ENCODE data around the gene MAP3K7CL. TPM values are rescaled to one million over a fixed set of nuclear protein-coding genes. Genes with fewer than 3 reads are reported as not detected.

Gene MAP3K7CL
- total RNA-seq, 1 experiment from 2014 or later, result 24.0 TPM

- Histone ChIP-seq H3K4me1 (no peaks in the 10 kb centered on the region), H3K27me3 (no peaks in the 10 kb centered on the region), H3K9me3 (replicated peaks) (no peaks in the 10 kb centered on the region), H3K27ac (no peak overlapping the region), H3K4me3 (no peak overlapping the region), H3K36me3 (no peaks in the 10 kb centered on the region)
- DNase-seq, result no peak
Measured at GRCh38 chr21:29187944-29188343, 57.5 kb downstream of the MAP3K7CL start.

- H3K9me3 ChIP-seq (replicated peaks), result no peaks in the 10 kb centered on the region
- no peaks in the 10 kb centered on the region for H3K27me3 ChIP-seq
- no peaks in the 10 kb centered on the region for H3K4me1 ChIP-seq
- H3K36me3 ChIP-seq, result no peaks in the 10 kb centered on the region
- no peak for DNase-seq
- H3K4me3 ChIP-seq, result no peak overlapping the region
- H3K27ac ChIP-seq, result no peak overlapping the region
Measured at GRCh38 chr21:29189353-29189752, 58.9 kb downstream of the MAP3K7CL start.

GRCh38 chr21:29190923-29191331 lies 60.5 kb downstream of the MAP3K7CL start:
- no peak for DNase-seq
- H3K4me1 ChIP-seq, result peaks cover 3% of the 10 kb centered on the region
- no peaks in the 10 kb centered on the region for H3K9me3 ChIP-seq (replicated peaks)
- no peaks in the 10 kb centered on the region for H3K36me3 ChIP-seq
- no peak overlapping the region for H3K27ac ChIP-seq
- no peaks in the 10 kb centered on the region for H3K27me3 ChIP-seq
- H3K4me3 ChIP-seq, result no peak overlapping the region

GRCh38 chr21:29193072-29193471 lies 62.6 kb downstream of the MAP3K7CL start:
- no peak for DNase-seq
- H3K4me1 ChIP-seq, result peaks cover 10% of the 10 kb centered on the region
- H3K27ac ChIP-seq, result no peak overlapping the region
- no peaks in the 10 kb centered on the region for H3K36me3 ChIP-seq
- H3K27me3 ChIP-seq, result no peaks in the 10 kb centered on the region
- H3K4me3 ChIP-seq, result no peak overlapping the region
- H3K9me3 ChIP-seq (replicated peaks), result 0 out of 2 replicates have a peak, but pooled peaks cover under 1% of the 10 kb centered on the region

- Histone ChIP-seq H3K4me3 (no peak overlapping the region), H3K36me3 (no peaks in the 10 kb centered on the region), H3K27ac (no peak overlapping the region), H3K4me1 (peaks cover 10% of the 10 kb centered on the region), H3K9me3 (replicated peaks) (peaks cover 5% of the 10 kb centered on the region; the same call in 1 of the 2 replicates), H3K27me3 (no peaks in the 10 kb centered on the region)
- DNase-seq, result no peak
Measured at GRCh38 chr21:29193901-29194300, 63.5 kb downstream of the MAP3K7CL start.

- no peak overlapping the region for H3K27ac ChIP-seq
- peaks cover 10% of the 10 kb centered on the region for H3K4me1 ChIP-seq
- no peak overlapping the region for H3K4me3 ChIP-seq
- no peaks in the 10 kb centered on the region for H3K27me3 ChIP-seq
- no peaks in the 10 kb centered on the region for H3K36me3 ChIP-seq
- peaks cover 6% of the 10 kb centered on the region; the same call in 1 of the 2 replicates for H3K9me3 ChIP-seq (replicated peaks)
- no peak for DNase-seq
Measured at GRCh38 chr21:29194342-29194741, 63.9 kb downstream of the MAP3K7CL start.

- H3K4me1 ChIP-seq, result peaks cover 10% of the 10 kb centered on the region
- H3K36me3 ChIP-seq, result no peaks in the 10 kb centered on the region
- no peaks in the 10 kb centered on the region for H3K27me3 ChIP-seq
- no peak for DNase-seq
- peaks cover 6% of the 10 kb centered on the region; the same call in 1 of the 2 replicates for H3K9me3 ChIP-seq (replicated peaks)
- H3K27ac ChIP-seq, result no peak overlapping the region
- no peak overlapping the region for H3K4me3 ChIP-seq
Measured at GRCh38 chr21:29194847-29195246, 64.4 kb downstream of the MAP3K7CL start.

- peak; percentile 44 to 61 for DNase-seq
- no peaks in the 10 kb centered on the region for H3K36me3 ChIP-seq
- peak overlapping the region; percentile 9; the same call in 1 of the 2 replicates for H3K4me3 ChIP-seq
- peaks cover 10% of the 10 kb centered on the region for H3K9me3 ChIP-seq (replicated peaks)
- no peaks in the 10 kb centered on the region for H3K27me3 ChIP-seq
- H3K27ac ChIP-seq, result peak overlapping the region; percentile 17
- H3K4me1 ChIP-seq, result peaks cover 10% of the 10 kb centered on the region
Measured at GRCh38 chr21:29195981-29196669, 65.7 kb downstream of the MAP3K7CL start.

- Histone ChIP-seq H3K36me3 (no peaks in the 10 kb centered on the region), H3K4me1 (peaks cover 10% of the 10 kb centered on the region), H3K4me3 (peak overlapping the region; percentile 9; the same call in 1 of the 2 replicates), H3K27me3 (no peaks in the 10 kb centered on the region), H3K27ac (peak overlapping the region; percentile 17), H3K9me3 (replicated peaks) (peaks cover 11% of the 10 kb centered on the region)
- DNase-seq, result no peak
Measured at GRCh38 chr21:29196670-29197191, 66.3 kb downstream of the MAP3K7CL start.

- H3K36me3 ChIP-seq, result no peaks in the 10 kb centered on the region
- DNase-seq, result no peak
- H3K27me3 ChIP-seq, result no peaks in the 10 kb centered on the region
- H3K4me3 ChIP-seq, result no peak overlapping the region
- peaks cover 5% of the 10 kb centered on the region for H3K4me1 ChIP-seq
- H3K9me3 ChIP-seq (replicated peaks), result peaks cover 11% of the 10 kb centered on the region
- H3K27ac ChIP-seq, result no peak overlapping the region
Measured at GRCh38 chr21:29201186-29201585, 70.7 kb downstream of the MAP3K7CL start.

- Histone ChIP-seq H3K4me3 (no peak overlapping the region), H3K4me1 (no peaks in the 10 kb centered on the region), H3K36me3 (no peaks in the 10 kb centered on the region), H3K27me3 (no peaks in the 10 kb centered on the region), H3K27ac (no peak overlapping the region), H3K9me3 (replicated peaks) (peaks cover 5% of the 10 kb centered on the region)
- DNase-seq, result no peak
Measured at GRCh38 chr21:29205009-29205408, 74.6 kb downstream of the MAP3K7CL start.

GRCh38 chr21:29205988-29206387 lies 75.5 kb downstream of the MAP3K7CL start:
- no peak for DNase-seq
- peaks cover 3% of the 10 kb centered on the region for H3K9me3 ChIP-seq (replicated peaks)
- H3K36me3 ChIP-seq, result no peaks in the 10 kb centered on the region
- no peak overlapping the region for H3K27ac ChIP-seq
- H3K4me1 ChIP-seq, result no peaks in the 10 kb centered on the region
- no peaks in the 10 kb centered on the region for H3K27me3 ChIP-seq
- H3K4me3 ChIP-seq, result no peak overlapping the region

GRCh38 chr21:29206445-29206844 lies 76.0 kb downstream of the MAP3K7CL start:
- no peaks in the 10 kb centered on the region for H3K36me3 ChIP-seq
- DNase-seq, result no peak
- no peaks in the 10 kb centered on the region for H3K9me3 ChIP-seq (replicated peaks)
- H3K27me3 ChIP-seq, result no peaks in the 10 kb centered on the region
- H3K4me3 ChIP-seq, result no peak overlapping the region
- no peak overlapping the region for H3K27ac ChIP-seq
- H3K4me1 ChIP-seq, result no peaks in the 10 kb centered on the region

- DNase-seq, result no peak
- Histone ChIP-seq H3K27me3 (no peaks in the 10 kb centered on the region), H3K27ac (no peak overlapping the region), H3K4me3 (no peak overlapping the region), H3K36me3 (no peaks in the 10 kb centered on the region), H3K9me3 (replicated peaks) (no peaks in the 10 kb centered on the region), H3K4me1 (no peaks in the 10 kb centered on the region)
Measured at GRCh38 chr21:29207201-29207600, 76.8 kb downstream of the MAP3K7CL start.

- Histone ChIP-seq H3K27me3 (no peaks in the 10 kb centered on the region), H3K4me1 (no peaks in the 10 kb centered on the region), H3K27ac (no peak overlapping the region), H3K9me3 (replicated peaks) (no peaks in the 10 kb centered on the region), H3K36me3 (no peaks in the 10 kb centered on the region), H3K4me3 (no peak overlapping the region)
- no peak for DNase-seq
Measured at GRCh38 chr21:29208044-29208681, 77.7 kb downstream of the MAP3K7CL start.
